ENCODE measurements around the gene NPEPL1.

Gene NPEPL1

DNA sequence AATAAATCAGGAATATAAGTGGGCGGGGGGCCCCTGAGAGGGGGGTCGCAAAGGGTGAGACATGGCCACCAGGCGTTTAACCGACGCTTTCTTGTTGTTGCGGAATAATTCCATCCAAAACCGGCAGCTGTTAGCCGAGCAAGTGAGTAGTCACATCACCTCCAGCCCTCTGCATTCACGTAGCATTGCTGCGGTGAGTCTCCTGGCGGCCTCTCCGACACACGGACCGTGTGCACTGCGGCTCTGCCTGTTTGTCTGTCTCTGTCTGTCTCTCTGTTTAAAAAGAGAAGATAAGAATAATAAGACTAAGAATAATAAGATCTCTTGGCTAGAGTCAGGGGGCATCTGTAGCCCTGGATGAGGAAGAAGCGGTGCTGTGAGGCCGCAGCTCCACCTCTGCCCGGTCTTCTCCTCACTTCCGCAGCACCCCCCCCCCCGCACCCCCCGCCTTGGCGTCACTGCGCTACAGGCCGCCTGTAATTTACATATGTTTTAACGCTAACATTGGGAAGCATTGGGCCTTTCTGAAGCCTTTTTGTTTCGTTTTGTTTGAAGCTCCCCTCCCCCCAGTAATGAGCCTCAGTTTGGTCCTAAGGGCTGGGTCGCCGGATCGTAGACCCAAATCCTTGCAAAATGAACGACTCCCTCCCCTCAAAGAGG, 40.5 kb upstream of the NPEPL1 start:
- Histone ChIP-seq H3K36me3 (ENCODE audit: insufficient read depth, low read length) (peaks cover 2% of the 10 kb centered on the region), H3K4me1 (ENCODE audit: insufficient read depth, low read length) (peaks cover 41% of the 10 kb centered on the region), H3K9me3 (ENCODE audit: low read length) (no peaks in the 10 kb centered on the region), H3K27me3 (ENCODE audit: insufficient read depth, low read length) (peaks cover 3% of the 10 kb centered on the region), H3K4me3 (ENCODE audit: low read length) (peak overlapping the region; percentile 65), H2AFZ (ENCODE audit: low read depth, low read length) (peak overlapping the region; percentile 36)

GRCh38 chr20:58652606-58653294, 39.9 kb upstream of the NPEPL1 start:
- no peak overlapping the region for H2AFZ ChIP-seq (ENCODE audit: low read depth, low read length)
- peak overlapping the region; percentile 65 for H3K4me3 ChIP-seq (ENCODE audit: low read length)
- peaks cover 3% of the 10 kb centered on the region for H3K27me3 ChIP-seq (ENCODE audit: insufficient read depth, low read length)
- no peaks in the 10 kb centered on the region for H3K9me3 ChIP-seq (ENCODE audit: low read length)
- peaks cover 48% of the 10 kb centered on the region for H3K4me1 ChIP-seq (ENCODE audit: insufficient read depth, low read length)
- H3K36me3 ChIP-seq (ENCODE audit: insufficient read depth, low read length): peaks cover 2% of the 10 kb centered on the region

DNA sequence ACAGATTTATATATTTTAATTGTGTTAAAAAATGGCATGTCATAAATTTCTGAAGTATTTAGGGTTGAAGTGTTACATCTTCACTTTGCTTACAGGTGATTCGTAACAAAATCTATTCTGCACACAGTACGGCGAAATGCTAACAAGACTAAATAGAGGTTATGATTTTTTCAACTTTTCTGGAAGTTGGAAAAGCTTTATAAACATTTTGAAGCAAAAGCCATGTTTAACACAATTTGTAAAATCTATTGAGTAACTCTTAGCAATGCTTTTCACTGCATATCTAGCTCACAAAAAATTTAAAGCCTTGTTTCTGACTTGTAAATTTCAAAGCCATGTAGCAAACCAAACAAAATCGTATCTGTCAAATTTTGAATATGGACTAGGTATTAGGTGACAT, 38.3 kb upstream of the NPEPL1 start:
- H3K36me3 ChIP-seq (ENCODE audit: insufficient read depth, low read length): peaks cover 3% of the 10 kb centered on the region
- peak overlapping the region; percentile 65 for H3K4me3 ChIP-seq (ENCODE audit: low read length)
- peaks cover 63% of the 10 kb centered on the region for H3K4me1 ChIP-seq (ENCODE audit: insufficient read depth, low read length)
- H2AFZ ChIP-seq (ENCODE audit: low read depth, low read length): no peak overlapping the region
- H3K27me3 ChIP-seq (ENCODE audit: insufficient read depth, low read length): no peaks in the 10 kb centered on the region
- H3K9me3 ChIP-seq (ENCODE audit: low read length): no peaks in the 10 kb centered on the region

GRCh38 chr20:58655328-58656107, 37.1 kb upstream of the NPEPL1 start:
- Histone ChIP-seq H2AFZ (ENCODE audit: low read depth, low read length) (no peak overlapping the region), H3K27me3 (ENCODE audit: insufficient read depth, low read length) (no peaks in the 10 kb centered on the region), H3K4me3 (ENCODE audit: low read length) (peak overlapping the region; percentile 65), H3K4me1 (ENCODE audit: insufficient read depth, low read length) (peaks cover 69% of the 10 kb centered on the region), H3K36me3 (ENCODE audit: insufficient read depth, low read length) (peaks cover 8% of the 10 kb centered on the region), H3K9me3 (ENCODE audit: low read length) (no peaks in the 10 kb centered on the region)

DNA sequence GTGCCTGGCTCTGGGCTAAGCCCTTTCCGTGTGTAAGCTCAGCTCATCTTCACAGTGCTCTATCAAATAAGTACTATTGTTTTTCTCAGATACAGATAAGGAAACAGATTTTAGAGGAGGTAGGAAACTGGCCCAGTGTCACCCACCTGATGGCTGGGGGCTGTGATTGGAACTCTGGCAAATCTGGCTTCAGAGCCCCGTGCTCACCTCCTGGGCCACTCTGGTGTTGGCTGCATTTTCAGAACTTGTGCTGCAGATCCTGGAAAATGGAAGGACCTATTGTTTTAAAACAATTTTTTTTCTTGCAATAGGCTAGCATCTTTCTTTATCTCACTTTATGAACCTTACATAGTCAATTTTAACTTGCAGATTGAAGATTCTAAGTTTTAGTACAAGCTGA, 35.8 kb upstream of the NPEPL1 start:
- Histone ChIP-seq H3K36me3 (ENCODE audit: insufficient read depth, low read length) (peaks cover 19% of the 10 kb centered on the region), H3K27me3 (ENCODE audit: insufficient read depth, low read length) (no peaks in the 10 kb centered on the region), H2AFZ (ENCODE audit: low read depth, low read length) (no peak overlapping the region), H3K4me1 (ENCODE audit: insufficient read depth, low read length) (peaks cover 69% of the 10 kb centered on the region), H3K4me3 (ENCODE audit: low read length) (no peak overlapping the region), H3K9me3 (ENCODE audit: low read length) (no peaks in the 10 kb centered on the region)

GRCh38 chr20:58657262-58657661, 35.3 kb upstream of the NPEPL1 start:
- no peaks in the 10 kb centered on the region for H3K9me3 ChIP-seq (ENCODE audit: low read length)
- no peak overlapping the region for H3K4me3 ChIP-seq (ENCODE audit: low read length)
- peaks cover 23% of the 10 kb centered on the region for H3K36me3 ChIP-seq (ENCODE audit: insufficient read depth, low read length)
- H3K27me3 ChIP-seq (ENCODE audit: insufficient read depth, low read length): no peaks in the 10 kb centered on the region
- H2AFZ ChIP-seq (ENCODE audit: low read depth, low read length): no peak overlapping the region
- peaks cover 69% of the 10 kb centered on the region for H3K4me1 ChIP-seq (ENCODE audit: insufficient read depth, low read length)

- H3K4me1 ChIP-seq (ENCODE audit: insufficient read depth, low read length): peaks cover 67% of the 10 kb centered on the region
- no peak overlapping the region for H2AFZ ChIP-seq (ENCODE audit: low read depth, low read length)
- no peaks in the 10 kb centered on the region for H3K9me3 ChIP-seq (ENCODE audit: low read length)
- peaks cover 27% of the 10 kb centered on the region for H3K36me3 ChIP-seq (ENCODE audit: insufficient read depth, low read length)
- no peak overlapping the region for H3K4me3 ChIP-seq (ENCODE audit: low read length)
- H3K27me3 ChIP-seq (ENCODE audit: insufficient read depth, low read length): no peaks in the 10 kb centered on the region
These were observed 34.6 kb upstream of the NPEPL1 start for GRCh38 chr20:58657986-58658385.

GRCh38 chr20:58658760-58659159, 33.8 kb upstream of the NPEPL1 start:
- Histone ChIP-seq H3K36me3 (ENCODE audit: insufficient read depth, low read length) (peaks cover 33% of the 10 kb centered on the region), H3K4me3 (ENCODE audit: low read length) (no peak overlapping the region), H3K4me1 (ENCODE audit: insufficient read depth, low read length) (peaks cover 60% of the 10 kb centered on the region), H3K9me3 (ENCODE audit: low read length) (no peaks in the 10 kb centered on the region), H2AFZ (ENCODE audit: low read depth, low read length) (no peak overlapping the region), H3K27me3 (ENCODE audit: insufficient read depth, low read length) (no peaks in the 10 kb centered on the region)

GRCh38 chr20:58659841-58660240, 32.8 kb upstream of the NPEPL1 start:
- Histone ChIP-seq H2AFZ (ENCODE audit: low read depth, low read length) (no peak overlapping the region), H3K9me3 (ENCODE audit: low read length) (no peaks in the 10 kb centered on the region), H3K36me3 (ENCODE audit: insufficient read depth, low read length) (peaks cover 36% of the 10 kb centered on the region), H3K27me3 (ENCODE audit: insufficient read depth, low read length) (no peaks in the 10 kb centered on the region), H3K4me1 (ENCODE audit: insufficient read depth, low read length) (peaks cover 49% of the 10 kb centered on the region), H3K4me3 (ENCODE audit: low read length) (no peak overlapping the region)

GRCh38 chr20:58660855-58661597, 31.6 kb upstream of the NPEPL1 start:
- Histone ChIP-seq H3K9me3 (ENCODE audit: low read length) (no peaks in the 10 kb centered on the region), H3K36me3 (ENCODE audit: insufficient read depth, low read length) (peaks cover 38% of the 10 kb centered on the region), H3K27me3 (ENCODE audit: insufficient read depth, low read length) (no peaks in the 10 kb centered on the region), H2AFZ (ENCODE audit: low read depth, low read length) (no peak overlapping the region), H3K4me3 (ENCODE audit: low read length) (no peak overlapping the region), H3K4me1 (ENCODE audit: insufficient read depth, low read length) (peaks cover 38% of the 10 kb centered on the region)

DNA sequence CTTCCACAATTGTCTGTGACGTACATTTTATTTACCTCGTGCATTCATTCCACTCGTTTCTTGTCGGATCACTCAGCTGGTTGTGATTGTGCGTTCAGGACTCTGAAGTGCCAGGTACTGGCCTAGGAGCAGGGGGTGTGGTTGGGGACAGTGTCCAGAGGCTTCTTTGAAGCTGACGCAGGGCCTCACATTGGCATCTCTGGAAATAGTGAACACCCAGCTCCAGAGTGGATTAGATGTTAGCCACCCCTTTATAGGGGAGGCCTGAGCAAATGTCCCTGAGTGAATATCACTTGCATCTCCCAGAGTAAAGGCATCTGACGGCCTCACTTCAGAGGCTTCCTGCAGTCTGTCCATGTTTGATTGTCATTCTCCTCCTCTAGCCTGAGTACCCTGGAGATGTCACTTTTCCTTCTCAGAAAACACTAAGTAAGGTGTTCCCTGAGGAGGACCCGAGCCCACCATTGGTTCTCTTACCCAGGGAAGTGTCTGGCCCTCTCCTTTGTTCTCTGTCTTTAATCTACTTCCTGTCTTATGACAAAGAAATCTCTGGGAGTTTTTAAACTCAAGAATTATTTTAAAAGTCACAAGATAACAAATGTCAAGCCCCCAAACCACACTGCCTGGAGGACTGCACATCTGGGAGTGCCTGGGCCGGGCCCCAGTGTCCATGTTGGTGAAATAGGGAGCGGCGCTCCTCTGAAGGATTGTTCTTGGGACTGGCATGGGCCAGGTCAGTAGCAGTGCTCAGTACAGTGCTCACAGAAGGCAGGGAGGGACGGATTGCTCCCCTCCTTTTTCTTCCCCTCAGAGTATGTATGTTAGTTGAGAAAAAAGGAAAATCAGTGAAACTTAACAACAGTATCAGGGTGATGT, 30.8 kb upstream of the NPEPL1 start:
- Histone ChIP-seq H3K27me3 (ENCODE audit: insufficient read depth, low read length) (no peaks in the 10 kb centered on the region), H3K4me3 (ENCODE audit: low read length) (no peak overlapping the region), H3K9me3 (ENCODE audit: low read length) (no peaks in the 10 kb centered on the region), H3K36me3 (ENCODE audit: insufficient read depth, low read length) (peaks cover 38% of the 10 kb centered on the region), H3K4me1 (ENCODE audit: insufficient read depth, low read length) (peaks cover 30% of the 10 kb centered on the region), H2AFZ (ENCODE audit: low read depth, low read length) (no peak overlapping the region)

GRCh38 chr20:58664331-58664730, 28.3 kb upstream of the NPEPL1 start:
- peaks cover 52% of the 10 kb centered on the region for H3K36me3 ChIP-seq (ENCODE audit: insufficient read depth, low read length)
- H3K9me3 ChIP-seq (ENCODE audit: low read length): no peaks in the 10 kb centered on the region
- peaks cover 6% of the 10 kb centered on the region for H3K4me1 ChIP-seq (ENCODE audit: insufficient read depth, low read length)
- H3K4me3 ChIP-seq (ENCODE audit: low read length): no peak overlapping the region
- no peaks in the 10 kb centered on the region for H3K27me3 ChIP-seq (ENCODE audit: insufficient read depth, low read length)
- no peak overlapping the region for H2AFZ ChIP-seq (ENCODE audit: low read depth, low read length)
